ENCODE results near the gene CAMTA1.

GRCh38 chr1:7339953-7340352 lies 554.7 kb downstream of the CAMTA1 start:
- no peak for TF ChIP-seq CTCF (IDR thresholded peaks at IDR 0.05)
- no peak for TF ChIP-seq POLR2A (IDR thresholded peaks at IDR 0.05)
